Bone marrow (tissue), 2 donors: ENCODE data around the gene DDAH2.
A peak's percentile ranks its signal among the peaks of the same experiment; 100 is the strongest.

Experiments
- DNase-seq, 2 donors: peaks; one replicate each; lab custom pipeline; 2025; lab: John Stamatoyannopoulos, UW

Gene DDAH2, protein sequence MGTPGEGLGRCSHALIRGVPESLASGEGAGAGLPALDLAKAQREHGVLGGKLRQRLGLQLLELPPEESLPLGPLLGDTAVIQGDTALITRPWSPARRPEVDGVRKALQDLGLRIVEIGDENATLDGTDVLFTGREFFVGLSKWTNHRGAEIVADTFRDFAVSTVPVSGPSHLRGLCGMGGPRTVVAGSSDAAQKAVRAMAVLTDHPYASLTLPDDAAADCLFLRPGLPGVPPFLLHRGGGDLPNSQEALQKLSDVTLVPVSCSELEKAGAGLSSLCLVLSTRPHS

DNA sequence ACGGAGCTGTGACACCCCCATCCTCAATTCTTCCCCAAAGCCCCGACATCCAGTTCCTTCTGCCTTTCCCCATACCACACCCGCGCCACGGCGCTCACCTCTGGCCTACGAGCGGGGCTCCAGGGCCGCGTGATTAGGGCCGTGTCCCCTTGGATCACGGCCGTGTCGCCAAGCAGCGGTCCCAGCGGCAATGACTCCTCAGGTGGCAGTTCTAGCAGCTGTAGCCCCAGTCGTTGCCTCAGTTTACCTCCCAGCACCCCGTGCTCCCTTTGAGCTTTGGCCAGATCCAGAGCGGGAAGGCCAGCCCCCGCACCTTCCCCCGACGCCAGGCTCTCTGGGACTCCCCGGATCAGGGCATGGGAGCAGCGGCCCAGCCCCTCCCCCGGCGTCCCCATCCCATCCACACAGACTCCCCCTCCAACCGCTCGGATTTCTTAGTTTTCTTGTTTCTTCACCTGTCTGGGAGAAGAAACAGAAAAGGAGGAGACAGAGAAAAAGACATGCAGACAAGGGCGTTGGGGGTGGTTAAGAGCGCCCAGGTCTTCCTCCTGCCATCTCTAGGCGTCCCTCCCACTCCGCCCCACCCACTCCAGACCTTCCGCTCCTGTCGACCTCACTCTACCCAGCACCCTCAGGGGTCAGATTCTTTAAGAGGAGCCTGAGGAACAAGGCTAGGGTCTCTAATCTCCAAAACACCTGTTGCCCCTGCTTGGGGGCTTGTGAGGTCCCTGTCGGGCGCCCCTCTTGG, at the start of gene DDAH2:
Gene DDAH2, minus strand, starts transcription at position 533 of the 748 bp plus-strand sequence. Its CDS starts 138 bp downstream, at position 395.
- DNase-seq: no peak

DNA sequence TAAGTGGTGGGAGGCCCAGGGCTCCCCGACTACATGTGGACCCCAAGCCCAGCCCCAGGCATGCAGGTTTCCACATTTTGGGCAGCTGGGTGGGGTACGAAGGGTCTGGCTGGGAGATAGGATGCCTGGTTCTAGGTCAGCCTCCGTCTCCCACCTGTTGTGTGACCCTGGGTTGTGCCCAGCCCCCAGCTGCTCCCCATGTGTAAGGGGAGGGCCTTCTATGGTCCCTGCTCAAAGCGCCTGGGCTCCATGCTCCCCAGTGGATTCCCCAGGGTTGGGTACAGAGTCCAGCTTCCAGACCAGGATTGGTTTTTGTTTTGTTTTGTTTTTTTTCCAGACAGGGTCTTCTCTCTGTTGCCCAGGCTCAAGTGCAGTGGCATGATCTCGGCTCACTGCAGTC, 49.1 kb upstream of the DDAH2 start:
- no peak for DNase-seq

DNA sequence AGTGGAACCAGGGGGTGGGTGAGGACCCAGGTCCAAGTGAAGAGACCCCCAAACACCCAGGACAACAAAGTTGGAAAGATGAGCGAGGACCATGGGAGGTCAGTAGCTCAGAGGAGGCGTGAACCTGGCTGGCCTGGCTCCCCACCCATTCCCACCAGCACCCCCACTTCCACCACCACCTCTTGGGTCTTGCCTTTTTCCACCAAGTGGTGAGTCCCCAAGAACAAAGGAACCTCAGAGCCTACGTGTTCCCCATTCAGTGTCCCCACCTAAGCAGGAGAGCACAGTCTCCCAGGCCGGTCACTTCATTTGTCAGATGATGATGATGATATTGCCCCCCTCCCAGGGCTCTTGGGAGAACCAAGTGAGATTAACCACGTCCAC, 48.6 kb upstream of the DDAH2 start:
- DNase-seq: no peak

DNA sequence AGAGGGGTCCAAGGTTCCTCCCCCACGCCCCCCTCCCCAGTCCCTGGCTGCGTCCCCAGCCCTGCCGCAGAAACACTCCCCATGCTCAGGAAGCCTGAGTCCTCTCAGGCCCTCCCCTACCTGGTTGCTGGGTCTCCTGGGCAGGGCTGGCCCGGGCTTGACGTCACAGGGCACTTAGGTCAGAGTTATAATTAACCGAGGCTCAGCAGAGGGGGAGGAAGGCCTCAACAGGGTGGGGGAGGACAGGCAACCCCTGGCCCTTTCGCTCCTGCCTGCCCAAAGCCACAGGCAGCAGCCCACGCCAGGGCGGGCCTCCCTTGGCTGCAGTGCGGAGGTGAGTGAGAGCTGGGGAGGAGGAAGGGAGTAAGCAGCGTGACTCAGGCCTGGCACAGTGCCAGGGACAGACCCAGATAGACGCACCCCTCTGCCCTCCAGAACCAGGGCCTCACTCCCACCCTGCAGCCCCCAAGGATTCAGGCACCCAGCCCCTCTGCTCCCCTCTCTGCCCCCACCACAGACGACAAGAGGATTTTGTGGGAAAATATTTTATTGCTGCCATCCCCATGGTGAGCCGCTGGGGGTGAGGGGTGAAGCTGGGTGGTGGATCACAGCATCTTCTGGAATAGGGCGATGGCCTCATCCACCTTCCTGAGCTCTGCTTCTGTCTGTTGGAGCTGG, 48.0 kb upstream of the DDAH2 start, which contains the start of gene VWA7:
Gene VWA7, minus strand, starts transcription at position 340 of the 678 bp plus-strand sequence. CDS start 549 bp downstream, outside the sequence.
- peak; percentile 34 to 68 for DNase-seq

DNA sequence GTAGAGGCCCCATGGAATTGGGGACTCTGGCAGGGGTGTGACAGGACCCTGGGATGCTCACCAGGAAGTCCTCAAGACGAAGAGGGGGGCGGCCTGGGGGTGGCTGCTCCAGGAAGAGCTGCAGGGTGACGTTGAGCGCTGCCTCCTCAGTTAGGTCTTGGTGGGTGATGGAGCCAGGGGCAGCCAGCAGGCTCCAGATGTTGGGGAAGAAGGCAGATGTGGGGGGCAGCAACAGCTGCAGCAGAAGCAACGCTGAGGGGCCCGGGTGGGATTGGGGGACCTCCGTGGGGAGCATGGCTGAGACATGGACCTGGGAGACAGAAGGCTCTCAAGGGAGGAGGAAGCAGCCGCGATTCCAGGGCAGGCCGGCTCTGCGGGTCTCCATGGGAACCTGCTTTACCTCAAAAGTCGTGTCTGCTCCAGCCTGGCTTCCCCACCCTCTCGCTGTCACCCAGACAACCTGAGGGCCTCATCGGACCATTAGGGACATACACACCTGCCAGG, 47.4 kb upstream of the DDAH2 start:
- no peak for DNase-seq

DNA sequence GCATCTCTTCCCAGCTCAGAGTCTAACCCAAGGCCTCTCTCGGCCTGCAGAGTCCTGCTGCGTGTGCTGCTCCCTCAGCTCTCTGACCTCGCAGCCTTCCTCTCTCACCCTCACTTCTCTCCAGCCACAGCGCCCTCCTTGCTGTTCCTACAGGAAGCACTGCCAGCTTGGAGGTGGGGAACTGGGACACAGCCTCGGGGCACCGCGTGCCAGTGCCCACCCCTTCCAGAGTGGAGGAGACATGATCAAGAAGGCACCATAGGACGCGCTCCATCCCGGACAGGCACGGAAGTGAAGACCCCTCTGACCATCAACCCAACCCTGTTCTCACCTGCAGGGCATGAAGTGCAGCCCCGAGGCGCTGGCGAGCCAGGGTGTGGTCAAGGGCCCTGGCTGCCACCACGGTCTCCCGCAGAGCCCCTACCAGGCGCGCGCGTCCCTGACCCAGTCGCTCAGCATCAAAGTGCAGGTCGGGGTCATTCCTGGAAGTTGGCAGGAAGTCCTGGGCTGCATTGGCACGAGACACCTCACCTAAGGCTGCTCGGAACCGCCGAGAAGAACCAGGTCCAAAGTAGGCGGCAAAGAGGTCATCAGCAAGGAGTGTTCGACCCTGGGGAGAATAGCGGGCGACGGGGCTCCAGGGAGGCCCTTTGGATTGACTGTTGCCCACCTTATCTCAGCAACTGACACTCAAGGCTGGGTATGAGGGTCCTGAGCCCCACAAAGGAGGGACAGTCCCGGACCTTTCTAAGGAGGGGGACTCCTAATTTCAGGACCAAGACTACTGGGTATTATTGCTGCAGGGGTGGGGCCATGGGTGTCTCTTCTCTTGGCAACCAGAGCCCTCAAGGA, 46.8 kb upstream of the DDAH2 start:
- DNase-seq: no peak

DNA sequence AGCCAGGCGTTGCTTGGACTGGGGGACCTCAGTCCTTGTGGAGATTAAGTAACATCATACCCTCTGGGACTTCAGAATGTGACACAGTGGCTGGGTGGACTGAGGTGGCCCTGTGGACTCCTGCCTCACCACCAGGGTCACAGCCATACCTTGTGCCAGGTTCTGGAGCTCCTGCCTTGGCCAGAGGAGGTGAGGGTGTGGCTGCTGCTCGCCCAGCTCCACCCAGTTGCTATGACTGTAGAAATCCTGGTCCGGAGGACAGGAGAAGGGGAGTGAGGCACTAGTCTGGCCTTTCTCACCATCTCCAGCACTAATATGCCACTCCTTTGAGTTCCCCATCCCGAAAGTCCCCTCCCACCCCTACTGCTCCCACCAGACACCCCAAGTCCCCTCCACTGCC, 46.1 kb upstream of the DDAH2 start:
- no peak for DNase-seq

DNA sequence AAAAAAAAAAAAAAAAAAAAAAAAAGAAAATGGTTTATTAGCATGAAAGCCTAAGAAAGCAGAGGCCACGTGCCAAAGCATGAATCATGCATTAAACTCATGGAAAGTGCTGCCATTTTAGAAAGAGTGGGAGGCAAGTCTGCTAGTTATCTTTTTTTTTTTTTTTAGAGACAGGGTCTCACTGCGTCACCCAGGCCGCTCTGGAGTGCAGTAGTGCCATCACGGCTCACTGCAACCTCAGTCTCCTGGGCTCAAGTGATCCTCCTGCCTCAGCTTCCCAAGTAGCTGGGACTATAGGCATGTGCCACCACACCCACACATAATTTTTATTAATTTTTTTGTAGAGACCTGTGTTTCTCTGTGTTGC, 42.9 kb upstream of the DDAH2 start:
- DNase-seq: no peak

DNA sequence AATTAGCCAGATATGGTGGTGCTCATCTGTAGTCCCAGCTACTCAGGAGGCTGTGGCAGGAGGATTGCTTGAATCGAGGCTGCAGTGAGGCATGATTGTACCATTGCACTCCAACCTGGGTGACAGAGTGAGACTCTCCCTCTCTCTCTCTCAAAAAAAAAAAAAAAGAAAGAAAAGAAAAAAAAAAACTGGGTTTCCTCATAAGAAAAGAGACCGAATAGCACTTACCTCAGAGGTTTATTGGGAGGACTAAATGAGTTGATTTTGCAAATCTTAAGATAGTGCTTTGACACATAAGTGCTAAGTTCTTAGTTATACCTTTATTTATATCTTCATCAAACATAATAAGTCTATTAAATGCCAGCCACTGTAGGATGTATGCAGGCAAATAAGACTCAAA, 41.8 kb upstream of the DDAH2 start:
- no peak for DNase-seq

DNA sequence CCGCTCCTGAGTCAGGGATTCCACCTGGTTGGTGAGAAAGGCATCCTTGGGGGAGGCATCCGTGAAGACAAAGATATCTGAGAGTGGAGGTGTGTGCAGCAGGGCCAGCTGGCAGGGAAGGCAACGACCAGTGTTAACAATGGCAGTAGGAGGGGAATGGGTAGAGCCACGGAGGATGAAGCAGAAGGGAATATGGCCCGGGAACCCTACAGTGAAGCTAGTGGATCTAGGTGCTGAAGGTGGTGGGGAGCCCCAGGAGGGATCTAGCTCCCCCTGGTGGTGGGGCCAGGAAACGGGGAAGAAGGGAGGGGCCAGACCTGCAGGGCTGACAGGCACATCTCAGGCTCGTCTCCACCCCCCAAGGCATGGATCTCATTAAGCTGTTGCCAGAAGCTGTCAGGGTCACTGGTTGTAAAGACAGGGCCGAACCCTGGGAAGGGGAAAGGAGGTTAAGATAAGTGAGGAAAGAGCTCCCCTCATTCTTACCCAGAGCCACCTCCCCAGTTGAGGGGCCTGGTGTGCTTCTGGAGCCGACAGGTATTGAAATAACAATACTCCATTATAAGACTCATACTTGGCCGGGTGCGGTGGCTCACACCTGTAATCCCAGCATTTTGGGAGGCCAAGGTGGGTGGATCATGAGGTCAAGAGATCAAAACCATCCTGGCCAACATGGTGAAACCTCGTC, 40.7 kb upstream of the DDAH2 start:
- peak; percentile 54 to 79 for DNase-seq

DNA sequence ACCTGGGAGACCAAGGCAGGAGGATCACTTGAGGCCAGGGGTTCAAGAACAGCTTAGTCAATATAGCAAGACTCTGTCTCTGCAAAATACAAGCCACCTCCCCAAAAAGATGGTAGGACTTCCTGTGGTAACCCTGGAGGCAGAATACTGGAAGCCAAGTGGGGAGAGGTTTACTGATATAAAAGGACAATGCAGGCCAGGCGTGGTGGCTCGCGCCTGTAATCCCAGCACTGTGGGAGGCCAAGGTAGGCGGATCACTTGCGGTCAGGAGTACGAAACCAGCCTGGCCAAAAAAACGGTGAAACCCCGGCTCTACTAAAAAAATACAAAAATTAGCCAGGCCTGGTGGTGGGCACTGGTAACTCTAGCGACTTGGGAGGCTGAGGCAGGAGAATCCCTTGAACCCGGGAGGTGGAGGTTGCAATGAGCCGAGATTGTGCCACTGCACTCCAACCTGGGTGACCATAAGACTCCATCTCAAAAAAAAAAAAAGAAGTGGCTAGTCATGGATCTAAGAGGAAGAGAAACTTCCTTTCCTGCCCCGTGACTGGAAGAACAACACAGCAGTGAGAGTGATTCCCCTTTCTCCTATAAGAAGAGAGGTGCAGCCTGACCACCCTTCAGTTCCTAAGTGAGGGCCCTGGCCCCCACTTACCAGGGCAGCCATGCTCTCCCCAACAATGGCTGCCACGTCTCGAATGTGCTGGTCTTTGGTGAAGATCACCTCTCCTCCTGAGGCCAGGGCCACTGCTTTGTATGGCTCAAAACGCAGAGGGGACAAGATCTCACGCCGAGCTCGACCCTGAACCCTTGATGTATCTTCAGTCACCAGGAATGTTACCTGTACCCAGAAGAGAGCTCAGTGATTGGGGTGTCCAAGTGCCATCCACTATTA, 39.5 kb upstream of the DDAH2 start:
- DNase-seq: no peak

DNA sequence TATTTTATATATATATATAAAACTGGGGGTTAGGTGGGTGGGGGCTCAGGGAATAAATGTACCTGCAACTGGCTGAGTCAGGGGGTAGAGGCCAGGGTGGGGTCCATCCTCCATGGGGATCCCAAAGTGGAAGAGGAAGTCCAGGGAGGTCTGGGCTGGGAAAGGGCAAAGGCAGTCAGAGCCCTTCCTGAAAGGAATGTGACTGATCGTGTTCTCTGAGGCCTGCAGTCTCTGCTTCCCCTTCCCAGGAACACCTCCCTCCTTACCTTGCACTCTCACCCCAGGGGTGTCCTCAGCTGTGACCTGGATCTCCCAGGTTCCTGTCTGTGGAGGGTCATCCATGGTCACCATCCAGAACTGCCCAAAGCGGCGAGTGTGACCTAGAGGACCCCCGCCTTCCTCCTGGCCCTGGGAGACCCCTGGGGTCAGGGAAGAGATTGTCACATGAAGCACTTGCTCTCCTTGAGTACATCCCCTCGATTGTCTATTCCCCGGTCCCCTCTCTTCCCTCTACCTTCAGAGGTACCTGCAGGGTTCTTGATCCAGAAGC, 38.1 kb upstream of the DDAH2 start:
- DNase-seq: no peak

DNA sequence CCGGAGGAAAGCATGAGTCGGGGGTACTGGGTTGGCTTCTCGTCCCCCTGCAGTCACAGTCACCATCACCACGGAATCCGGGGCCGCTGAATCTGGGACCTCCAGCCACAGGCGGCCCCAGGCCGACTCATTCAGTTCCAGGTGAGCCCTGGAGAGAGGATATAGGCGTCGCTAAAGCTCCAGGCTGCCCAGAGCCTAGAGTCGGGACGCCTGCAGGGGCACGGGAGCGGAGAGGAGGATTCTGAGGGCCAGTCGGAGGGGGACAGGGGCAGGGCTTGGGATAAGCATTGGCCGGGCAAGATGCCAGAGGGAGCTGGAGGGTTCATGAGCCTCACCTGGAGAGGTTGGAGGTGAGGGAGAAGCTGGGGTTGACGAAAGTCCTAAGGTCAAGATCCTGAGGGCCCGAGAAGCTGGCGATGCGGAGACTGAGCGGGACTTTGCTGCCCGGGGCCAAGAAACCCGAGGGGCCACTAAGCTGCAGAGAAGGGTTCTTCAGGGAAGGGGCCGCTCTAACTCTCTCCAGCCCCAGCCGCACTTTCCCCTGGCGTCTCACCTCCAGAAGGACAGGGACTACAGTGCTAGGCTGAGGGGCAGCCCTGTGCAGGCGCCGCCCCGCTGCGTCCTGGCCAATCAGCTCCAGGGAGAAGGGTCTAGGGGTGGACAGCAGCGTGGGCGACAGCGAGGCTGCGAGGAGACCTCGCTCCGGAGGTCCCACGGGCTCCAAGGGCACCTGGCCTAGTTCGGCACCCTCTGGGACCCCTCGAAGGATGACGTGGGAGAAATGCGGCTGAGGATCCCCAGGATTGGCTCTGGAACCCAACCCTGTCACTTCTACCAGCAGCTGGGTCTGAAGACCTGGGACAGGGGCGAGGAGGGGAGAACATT, 37.1 kb upstream of the DDAH2 start:
- DNase-seq: no peak

DNA sequence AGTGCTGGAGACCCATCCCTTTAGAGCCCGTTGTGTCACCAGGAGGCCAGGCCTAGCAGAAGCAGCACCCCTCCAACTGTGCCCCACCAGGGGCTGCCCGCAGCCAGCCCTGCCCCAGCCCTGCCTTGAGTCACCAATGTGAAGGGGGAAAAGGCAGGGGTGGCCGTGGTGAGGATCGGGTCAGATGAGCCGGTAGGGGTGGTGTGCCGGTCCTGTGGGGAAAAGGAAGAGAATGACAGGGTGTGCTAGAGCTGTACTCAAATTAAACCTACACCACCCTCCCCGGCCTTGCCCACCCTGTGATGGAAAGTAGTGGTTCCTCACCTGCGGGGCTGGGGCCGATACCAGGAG, 36.4 kb upstream of the DDAH2 start:
- no peak for DNase-seq

DNA sequence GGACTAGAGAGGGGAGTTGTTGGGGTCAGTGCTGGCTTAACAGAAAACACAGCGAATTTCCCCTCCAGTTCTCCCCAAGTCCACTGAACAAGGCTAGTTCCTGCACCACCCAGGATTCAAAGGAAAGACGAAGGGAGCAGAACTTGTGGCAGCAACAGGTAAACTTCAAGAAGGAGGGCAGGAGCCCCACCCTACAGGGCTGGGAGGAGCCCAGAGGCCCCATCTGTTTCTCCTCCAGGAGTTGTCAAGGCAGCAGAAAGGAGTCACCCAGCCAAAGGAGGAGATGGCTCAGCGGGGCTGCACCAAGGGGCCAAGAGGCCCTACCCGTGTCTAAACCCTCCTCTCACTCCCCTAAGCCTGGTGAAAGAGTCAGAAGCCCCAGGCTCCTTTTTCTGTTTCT, 35.1 kb upstream of the DDAH2 start:
- DNase-seq: no peak

DNA sequence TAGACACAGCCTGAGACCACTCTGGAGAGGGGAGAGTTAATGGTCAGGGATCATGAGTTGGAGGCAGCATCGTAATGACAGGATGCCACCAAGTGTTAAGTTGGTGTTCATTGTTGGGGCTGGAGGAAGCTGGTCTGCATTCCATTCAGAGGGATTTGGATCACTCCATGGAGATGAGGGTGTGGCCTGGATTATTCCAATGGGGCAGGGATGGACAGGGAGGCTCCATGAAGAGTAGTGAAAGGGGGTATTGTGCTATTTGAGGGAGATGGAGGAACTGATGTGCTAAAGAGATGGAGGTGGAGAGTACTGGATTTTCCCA, 34.5 kb upstream of the DDAH2 start:
- no peak for DNase-seq

DNA sequence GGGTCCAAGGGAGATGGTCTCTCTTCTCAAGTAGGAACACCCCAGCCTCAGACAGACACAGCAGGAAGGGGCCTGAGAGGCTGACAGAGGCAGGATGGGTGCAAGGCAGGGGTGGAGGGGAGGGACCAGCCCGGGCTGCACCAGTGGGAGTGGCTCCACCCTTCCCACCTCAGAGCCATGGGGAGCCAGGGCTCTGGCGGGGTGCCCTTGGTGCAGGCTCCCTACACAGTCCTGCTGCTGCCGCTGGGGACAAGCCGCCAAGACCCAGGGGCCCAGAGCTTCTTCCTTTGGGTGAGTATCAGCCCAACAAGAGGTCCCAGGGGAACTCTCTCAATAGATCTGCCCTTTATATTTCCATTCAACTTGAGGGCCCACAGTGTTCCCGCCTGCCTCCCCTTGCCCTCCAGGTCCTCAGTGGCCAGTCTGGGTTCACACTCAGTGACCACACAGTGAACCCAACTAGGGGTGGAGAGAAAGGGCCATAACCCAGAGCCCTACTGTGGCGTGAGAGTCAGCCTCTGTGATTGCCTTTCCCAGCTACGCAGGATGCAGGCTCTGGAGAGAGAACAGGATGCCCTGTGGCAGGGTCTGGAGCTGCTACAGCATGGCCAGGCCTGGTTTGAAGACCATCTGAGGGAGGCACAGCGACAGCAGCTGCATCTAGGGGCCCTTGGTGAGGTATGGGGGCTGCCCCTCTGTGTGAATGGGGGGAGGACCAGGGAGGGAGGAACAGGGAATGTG, 33.9 kb upstream of the DDAH2 start:
- DNase-seq: no peak

DNA sequence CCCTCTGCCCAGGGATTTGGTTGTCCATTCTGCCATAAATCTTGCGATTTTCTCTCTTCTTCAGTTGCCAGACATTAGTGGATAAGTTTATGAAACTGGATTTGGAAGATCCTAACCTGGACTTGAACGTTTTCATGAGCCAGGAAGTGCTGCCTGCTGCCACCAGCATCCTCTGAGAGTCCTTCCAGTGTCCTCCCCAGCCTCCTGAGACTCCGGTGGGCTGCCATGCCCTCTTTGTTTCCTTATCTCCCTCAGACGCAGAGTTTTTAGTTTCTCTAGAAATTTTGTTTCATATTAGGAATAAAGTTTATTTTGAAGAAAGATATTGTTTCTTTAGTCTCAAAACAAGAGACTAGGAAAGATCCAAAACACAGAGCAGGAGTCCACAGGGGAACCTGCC, 33.3 kb upstream of the DDAH2 start, which contains the start of gene SAPCD1:
Gene SAPCD1, plus strand, starts transcription at position 301 of the 400 bp plus-strand sequence. CDS start 399 bp downstream, outside the sequence.
- DNase-seq: no peak
